Endothelial cell of umbilical vein (primary cell): Measurements from ENCODE around the gene PCDH9. TPM values are rescaled to one million over a fixed set of nuclear protein-coding genes. Genes with fewer than 3 reads are reported as not detected.

Source experiments
- BruUV-seq: library from RNA; stranded (reverse); fragments of 400-500 nt; replicated peaks from 2 replicates; lab custom pipeline; 2021; lab: Mats Ljungman, UMichigan
- CTCF ChIA-PET: fragments of 300-600, 350-600 bp; sonication (Branson Sonifier 250); formaldehyde crosslinking; loops from one replicate; lab custom pipeline; 2021; ENCODE audit warnings: antibody characterized with exemption, inconsistent platforms; lab: Charles Lee
- POLR2A ChIA-PET: fragments of 300-600, 350-600 bp; sonication (Branson Sonifier 250); formaldehyde crosslinking; loops from one replicate; lab custom pipeline; 2021; ENCODE audit warnings: antibody characterized with exemption, inconsistent platforms; lab: Charles Lee
- DNase-seq: peaks from one replicate; pipeline ENCODE4 v3.0.0-alpha.2; 2011; ENCODE audit warnings: low read depth, low spot score
- FAIRE-seq: peaks from 2 replicates; lab custom pipeline; 2011; peaks lifted over from hg19 to GRCh38; lab: Jason Lieb, UNC
- H2AFZ ChIP-seq: 2 replicates; pipeline ENCODE4 v1.6.0; 2012; ENCODE audit warnings: low read depth, low read length, control low read depth, inconsistent platforms
- H3K27ac ChIP-seq: 2 replicates; pipeline ENCODE4 v1.5.1; 2011; ENCODE audit warnings: low read depth, mild to moderate bottlenecking, control low read depth, low read length, moderate library complexity; ENCODE audit not compliant: insufficient read depth
- H3K27me3 ChIP-seq, 2 experiments: 2 replicates each; pipeline versions ENCODE4 v1.6.0 to v1.6.1; 2011; ENCODE audit warnings: low read length in 2 of 2, mixed read lengths in 1 of 2; ENCODE audit not compliant: control insufficient read depth in 2 of 2, insufficient read depth in 2 of 2
- H3K36me3 ChIP-seq, 2 experiments: 2 replicates in 1 of 2; 3 replicates in 1 of 2; pipeline ENCODE4 v1.5.1; 2011; ENCODE audit warnings: low read length in 2 of 2, mild to moderate bottlenecking in 1 of 2, moderate library complexity in 1 of 2; ENCODE audit not compliant: control insufficient read depth in 2 of 2, insufficient read depth in 2 of 2; ENCODE audit errors: extremely low read depth in 1 of 2
- H3K4me1 ChIP-seq: 3 replicates; pipeline ENCODE4 v1.5.1; 2011; ENCODE audit warnings: mild to moderate bottlenecking, low read length; ENCODE audit not compliant: control insufficient read depth, insufficient read depth; ENCODE audit errors: extremely low read depth
- H3K4me2 ChIP-seq: 2 replicates; pipeline ENCODE4 v1.6.1; 2011; ENCODE audit warnings: low read length, control low read depth, mixed read lengths; ENCODE audit not compliant: insufficient read depth
- H3K4me3 ChIP-seq, 3 experiments: fragments of 200-600 bp in 1 of 3; sonication (generic), shearing (Covaris generic) in 1 of 3; replicated peaks in 1 of 3; 2 replicates each; pipeline ENCODE4 v1.5.1; 2011 to 2016; ENCODE audit warnings: control low read depth in 3 of 3, low read length in 3 of 3, mild to moderate bottlenecking in 2 of 3, inconsistent platforms in 1 of 3, low read depth in 1 of 3, moderate library complexity in 1 of 3; ENCODE audit not compliant: insufficient read depth in 1 of 3
- H3K79me2 ChIP-seq: 2 replicates; pipeline ENCODE4 v1.6.0; 2012; ENCODE audit warnings: low read length, inconsistent platforms; ENCODE audit not compliant: control insufficient read depth, insufficient read depth
- H3K9ac ChIP-seq: replicated peaks from 2 replicates; pipeline ENCODE3; 2011; ENCODE audit warnings: low read length, control low read depth; ENCODE audit not compliant: insufficient read depth; ENCODE audit errors: extremely low read depth
- H3K9me1 ChIP-seq: replicated peaks from 3 replicates; pipeline ENCODE4 v1.6.0; 2011; ENCODE audit warnings: mild to moderate bottlenecking, low read length; ENCODE audit not compliant: control insufficient read depth, insufficient read depth; ENCODE audit errors: extremely low read depth
- H3K9me3 ChIP-seq: replicated peaks from 2 replicates; pipeline ENCODE4 v1.5.1; 2012; ENCODE audit warnings: low read length, inconsistent platforms; ENCODE audit not compliant: control insufficient read depth, insufficient read depth
- H4K20me1 ChIP-seq: replicated peaks from 2 replicates; pipeline ENCODE3; 2011; ENCODE audit warnings: mild to moderate bottlenecking, low read length; ENCODE audit not compliant: control insufficient read depth, insufficient read depth; ENCODE audit errors: extremely low read depth
- EZH2 ChIP-seq: IDR thresholded peaks from 2 replicates; pipeline ENCODE4 v1.6.1; 2012; ENCODE audit warnings: borderline replicate concordance, low read depth, mild to moderate bottlenecking, moderate library complexity, low read length, inconsistent platforms; ENCODE audit not compliant: severe bottlenecking
- GATA2 ChIP-seq: IDR thresholded peaks from 2 replicates; pipeline ENCODE4 v1.7.0; 2011; ENCODE audit warnings: low read depth, mild to moderate bottlenecking, moderate library complexity, mixed read lengths, low read length; ENCODE audit not compliant: insufficient read length, insufficient read depth
- JUN ChIP-seq: IDR thresholded peaks from 2 replicates; pipeline ENCODE4 v1.6.1; 2011; ENCODE audit warnings: borderline replicate concordance, low read depth; ENCODE audit not compliant: insufficient read length, insufficient read depth
- MYC ChIP-seq: IDR thresholded peaks from one replicate; pipeline ENCODE4 v1.6.1; 2011; ENCODE audit warnings: mild to moderate bottlenecking, low read depth, low read length
- dilution Hi-C: fragments of 300-500 bp; cut with MboI; formaldehyde crosslinking; loops from one replicate; pipeline ENCODE4 v1.15.0; 2019; ENCODE audit warnings: low sequenced_read_pairs; ENCODE audit not compliant: extremely low pct_ligation_motif_present
- intact Hi-C: fragments of 100-400 bp; cut with micrococcal nuclease; formaldehyde crosslinking; loops from one replicate; pipeline ENCODE4 v1.10.0; 2022
- polyA plus RNA-seq, 4 experiments: library from polyadenylated mRNA; depleted of rRNA in 3 of 4; stranded (reverse) in 3 of 4; unstranded in 1 of 4; fragments of >200 nt; gene quantifications; 2 replicates each; pipeline versions ENCODE4 v1.2.1 to v1.2.3, GENCODE V29; 2011 to 2012; ENCODE audit warnings: missing spikeins in 1 of 4
- total RNA-seq: library from RNA; stranded (reverse); gene quantifications from 2 replicates; pipeline ENCODE4 v1.2.3, GENCODE V29; 2021
- TF ChIP-seq, protein P1 (sequence below), 2 donors: IDR thresholded peaks; 1 replicate in 1 of 2; 2 replicates in 1 of 2; pipeline ENCODE4 v1.5.1; 2011; ENCODE audit warnings: low read length in 2 of 2, mild to moderate bottlenecking in 2 of 2, moderate library complexity in 2 of 2, control low read depth in 1 of 2, inconsistent platforms in 1 of 2, low read depth in 1 of 2; ENCODE audit not compliant: insufficient read depth in 1 of 2; ENCODE audit errors: extremely low read depth in 1 of 2

Gene PCDH9
- total and polyA plus RNA-seq, 2 donors (not counting 3 experiments of a cell fraction or from before 2014, with no cell fraction given) = 1.1 to 5.2 TPM

GRCh38 chr13:66926851-66927524 is 303.1 kb downstream of the PCDH9 start:
- intact Hi-C loops = loop anchor here (5.0 kb wide), 4 partner anchors 65 to 310 kb away; partner anchors contain the start of gene PCDH9
- H4K20me1 ChIP-seq = no peaks in the 10 kb centered on the region
- ChIA-PET CTCF (interaction anchor here (1.1 to 1.8 kb wide), 5 partner anchors 11 to 308 kb away, joined by 3 to 6 read pairs (median 4); no protein-coding TSS in a partner anchor), POLR2A (no interaction called here)
- peaks cover 13% of the 10 kb centered on the region for H3K4me1 ChIP-seq
- BruUV-seq = no TSS peak
- no peak overlapping the region for H3K4me3 ChIP-seq
- peak; percentile 66 for DNase-seq
- H3K27ac ChIP-seq = no peak overlapping the region
- no peak for TF ChIP-seq GATA2
- TF ChIP-seq JUN = no peak
- no peak for TF ChIP-seq EZH2
- no peak for TF ChIP-seq MYC
- TF ChIP-seq, protein P1, sequence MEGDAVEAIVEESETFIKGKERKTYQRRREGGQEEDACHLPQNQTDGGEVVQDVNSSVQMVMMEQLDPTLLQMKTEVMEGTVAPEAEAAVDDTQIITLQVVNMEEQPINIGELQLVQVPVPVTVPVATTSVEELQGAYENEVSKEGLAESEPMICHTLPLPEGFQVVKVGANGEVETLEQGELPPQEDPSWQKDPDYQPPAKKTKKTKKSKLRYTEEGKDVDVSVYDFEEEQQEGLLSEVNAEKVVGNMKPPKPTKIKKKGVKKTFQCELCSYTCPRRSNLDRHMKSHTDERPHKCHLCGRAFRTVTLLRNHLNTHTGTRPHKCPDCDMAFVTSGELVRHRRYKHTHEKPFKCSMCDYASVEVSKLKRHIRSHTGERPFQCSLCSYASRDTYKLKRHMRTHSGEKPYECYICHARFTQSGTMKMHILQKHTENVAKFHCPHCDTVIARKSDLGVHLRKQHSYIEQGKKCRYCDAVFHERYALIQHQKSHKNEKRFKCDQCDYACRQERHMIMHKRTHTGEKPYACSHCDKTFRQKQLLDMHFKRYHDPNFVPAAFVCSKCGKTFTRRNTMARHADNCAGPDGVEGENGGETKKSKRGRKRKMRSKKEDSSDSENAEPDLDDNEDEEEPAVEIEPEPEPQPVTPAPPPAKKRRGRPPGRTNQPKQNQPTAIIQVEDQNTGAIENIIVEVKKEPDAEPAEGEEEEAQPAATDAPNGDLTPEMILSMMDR (IDR thresholded peaks at IDR 0.05; ENCODE audit: extremely low read depth in 1 of 2, insufficient read depth in 1 of 2, low read depth in 1 of 2, low read length in 2 of 2) = no peak
- no peak overlapping the region for H2AFZ ChIP-seq
- H3K4me2 ChIP-seq = peak overlapping the region; percentile 42
- dilution Hi-C loops = no loop called here
- H3K9me3 ChIP-seq = no peaks in the 10 kb centered on the region
- H3K79me2 ChIP-seq = no peaks in the 10 kb centered on the region
- no peaks in the 10 kb centered on the region for H3K27me3 ChIP-seq
- H3K36me3 ChIP-seq = no peaks in the 10 kb centered on the region
- no peak overlapping the region for H3K9ac ChIP-seq
- peak; percentile 77 for FAIRE-seq
- no peaks in the 10 kb centered on the region for H3K9me1 ChIP-seq
